Astrocyte of the cerebellum (primary cell): ENCODE results near the gene ADAM15.

Experiments
- DNase-seq: peaks from one replicate; pipeline ENCODE4 v3.0.0-alpha.2; 2011; ENCODE audit warnings: low read depth
- H3K4me3 ChIP-seq: 2 replicates; pipeline ENCODE4 v1.5.1; 2011; ENCODE audit warnings: mild to moderate bottlenecking, low read depth, low read length, moderate library complexity
- in situ Hi-C: cut with HindIII; loops from 2 replicates; pipeline ENCODE4 v1.10.0; 2017; ENCODE audit warnings: low sequenced_read_pairs
- TF ChIP-seq, protein P1 (sequence below): IDR thresholded peaks from 2 replicates; pipeline ENCODE4 v1.5.1; 2012; ENCODE audit warnings: low read length, low read depth, moderate library complexity, mild to moderate bottlenecking; ENCODE audit errors: missing control alignments

Gene ADAM15

DNA sequence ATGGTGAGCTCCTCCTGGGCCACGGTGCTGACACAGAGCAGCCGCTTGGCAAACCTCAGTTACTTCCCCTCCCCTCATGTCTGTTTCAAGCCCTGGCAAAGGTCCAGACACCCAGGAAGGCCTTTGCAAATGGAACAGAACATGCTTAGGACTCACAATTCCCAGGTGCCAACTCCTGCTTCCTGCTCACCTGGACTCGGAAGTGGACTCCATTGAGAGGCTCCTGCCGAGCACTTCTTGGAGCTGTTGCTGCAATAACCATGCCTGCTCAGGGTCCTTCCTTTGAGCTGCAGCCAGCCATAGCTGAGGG, 28.2 kb upstream of the ADAM15 start:
- in situ Hi-C loops, result no loop called here
- DNase-seq, result no peak
- H3K4me3 ChIP-seq, result no peak overlapping the region
- TF ChIP-seq, protein P1, sequence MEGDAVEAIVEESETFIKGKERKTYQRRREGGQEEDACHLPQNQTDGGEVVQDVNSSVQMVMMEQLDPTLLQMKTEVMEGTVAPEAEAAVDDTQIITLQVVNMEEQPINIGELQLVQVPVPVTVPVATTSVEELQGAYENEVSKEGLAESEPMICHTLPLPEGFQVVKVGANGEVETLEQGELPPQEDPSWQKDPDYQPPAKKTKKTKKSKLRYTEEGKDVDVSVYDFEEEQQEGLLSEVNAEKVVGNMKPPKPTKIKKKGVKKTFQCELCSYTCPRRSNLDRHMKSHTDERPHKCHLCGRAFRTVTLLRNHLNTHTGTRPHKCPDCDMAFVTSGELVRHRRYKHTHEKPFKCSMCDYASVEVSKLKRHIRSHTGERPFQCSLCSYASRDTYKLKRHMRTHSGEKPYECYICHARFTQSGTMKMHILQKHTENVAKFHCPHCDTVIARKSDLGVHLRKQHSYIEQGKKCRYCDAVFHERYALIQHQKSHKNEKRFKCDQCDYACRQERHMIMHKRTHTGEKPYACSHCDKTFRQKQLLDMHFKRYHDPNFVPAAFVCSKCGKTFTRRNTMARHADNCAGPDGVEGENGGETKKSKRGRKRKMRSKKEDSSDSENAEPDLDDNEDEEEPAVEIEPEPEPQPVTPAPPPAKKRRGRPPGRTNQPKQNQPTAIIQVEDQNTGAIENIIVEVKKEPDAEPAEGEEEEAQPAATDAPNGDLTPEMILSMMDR, result no peak

- TF ChIP-seq, protein P1, result no peak
- no peak for DNase-seq
- no peak overlapping the region for H3K4me3 ChIP-seq
- in situ Hi-C loops, result no loop called here
These were observed 27.5 kb upstream of the ADAM15 start for GRCh38 chr1:155023627-155024026.

DNA sequence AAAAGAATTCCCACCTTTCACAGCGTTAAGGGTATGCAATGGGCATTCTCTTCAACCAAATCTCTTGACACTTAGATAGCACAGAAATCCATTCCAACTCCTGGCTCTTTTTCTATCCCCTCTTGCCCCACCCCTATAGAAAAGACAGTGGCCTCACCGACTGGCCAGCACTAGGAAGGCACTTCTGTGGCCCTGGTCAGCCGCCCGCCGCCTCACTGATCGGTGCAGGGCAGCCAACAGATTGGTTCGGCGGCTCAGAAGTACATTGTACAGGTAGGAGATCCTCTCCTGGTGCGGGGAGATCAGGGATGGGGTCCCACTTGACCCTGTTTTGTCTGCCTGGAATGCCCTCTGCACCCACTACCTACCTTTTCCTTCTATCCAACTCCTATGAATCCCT, 26.8 kb upstream of the ADAM15 start:
- DNase-seq, result no peak
- TF ChIP-seq, protein P1, result no peak
- in situ Hi-C loops, result no loop called here
- no peak overlapping the region for H3K4me3 ChIP-seq

- TF ChIP-seq, protein P1, result no peak
- H3K4me3 ChIP-seq, result no peak overlapping the region
- no peak for DNase-seq
- in situ Hi-C loops, result no loop called here
These were observed 25.0 kb upstream of the ADAM15 start for GRCh38 chr1:155026154-155026553.

DNA sequence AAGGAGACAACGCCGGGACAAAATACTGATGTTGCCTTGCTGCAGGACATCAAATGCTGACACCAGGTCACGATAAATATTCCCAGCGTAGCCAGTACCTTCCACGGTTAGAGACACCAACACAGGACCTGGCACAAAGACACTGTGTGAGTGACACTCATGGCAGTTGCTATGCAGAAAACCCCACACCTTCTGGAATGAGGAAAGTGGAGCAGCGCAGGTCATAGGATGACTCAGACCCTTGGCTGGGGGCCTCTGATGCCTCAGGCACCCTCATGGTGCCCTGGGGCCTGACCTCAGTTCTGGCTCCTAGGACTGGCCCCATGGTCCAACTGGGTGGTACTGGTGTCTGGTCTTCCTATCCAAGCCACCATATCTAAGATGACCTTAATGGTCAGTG, 24.5 kb upstream of the ADAM15 start:
- in situ Hi-C loops, result no loop called here
- no peak overlapping the region for H3K4me3 ChIP-seq

GRCh38 chr1:155029513-155030242, 21.4 kb upstream of the ADAM15 start:
- no peak for DNase-seq
- no peak overlapping the region for H3K4me3 ChIP-seq
- in situ Hi-C loops, result no loop called here
- TF ChIP-seq, protein P1, result no peak

More for the DNA sequence above, 24.5 kb upstream of the ADAM15 start:
- no peak for DNase-seq
- TF ChIP-seq, protein P1, result no peak
